Dendritic cell treated with granulocyte-macrophage colony-stimulating factor and Interleukin-4, amounts not matched to agents 40 ng/mL and 50 ng/mL, for 4 days (primary cell): ENCODE data around the gene ARHGEF7.
A peak's percentile ranks its signal among the peaks of the same experiment; 100 is the strongest.
"Not testable (repeated sequence)": the region's sequence is repeated elsewhere in the genome, so short reads cannot be mapped to it uniquely, and the experiment has no call there.

Source experiments
- H3K27ac Mint-ChIP-seq: one replicate; pipeline ENCODE4 v1.8.0; 2022; ENCODE audit warnings: mild to moderate bottlenecking, mixed read lengths
- H3K27me3 Mint-ChIP-seq: one replicate; pipeline ENCODE4 v1.8.0; 2022; ENCODE audit warnings: mild to moderate bottlenecking, mixed read lengths
- H3K36me3 Mint-ChIP-seq: one replicate; pipeline ENCODE4 v1.8.0; 2022; ENCODE audit warnings: low read depth, mixed read lengths
- H3K4me1 Mint-ChIP-seq: one replicate; pipeline ENCODE4 v1.8.0; 2022; ENCODE audit warnings: low read depth, mixed read lengths
- H3K4me3 Mint-ChIP-seq: one replicate; pipeline ENCODE4 v1.8.0; 2022; ENCODE audit warnings: mild to moderate bottlenecking, moderate library complexity, mixed read lengths
- H3K9me3 Mint-ChIP-seq: one replicate; pipeline ENCODE4 v1.8.0; 2022; ENCODE audit warnings: mixed read lengths
- intact Hi-C: fragments of 100-400 bp; cut with micrococcal nuclease; formaldehyde crosslinking; loops from one replicate; pipeline ENCODE4 v1.15.0; 2022

Gene ARHGEF7

GRCh38 chr13:111115061-111115964, at the start of gene ARHGEF7:
ARHGEF7 (plus strand) TSS chr13:111115310; CDS start chr13:111115527, 217 bp downstream.
- Mint-ChIP-seq H3K36me3 (no peaks in the 10 kb centered on the region), H3K27me3 (peaks cover 71% of the 10 kb centered on the region), H3K27ac (no peak within 1 kb of the TSS), H3K9me3 (no peaks in the 10 kb centered on the region), H3K4me1 (peaks cover 5% of the 10 kb centered on the region), H3K4me3 (peak within 1 kb of the TSS; percentile 68)
- intact Hi-C loops, result no loop called here

GRCh38 chr13:111065698-111066097, 49.4 kb upstream of the ARHGEF7 start:
- Mint-ChIP-seq H3K27me3 (peaks cover 58% of the 10 kb centered on the region), H3K4me3 (no peak overlapping the region), H3K4me1 (peaks cover 4% of the 10 kb centered on the region), H3K27ac (no peak overlapping the region), H3K9me3 (peaks cover 8% of the 10 kb centered on the region), H3K36me3 (no peaks in the 10 kb centered on the region)
- intact Hi-C loops, result no loop called here

DNA sequence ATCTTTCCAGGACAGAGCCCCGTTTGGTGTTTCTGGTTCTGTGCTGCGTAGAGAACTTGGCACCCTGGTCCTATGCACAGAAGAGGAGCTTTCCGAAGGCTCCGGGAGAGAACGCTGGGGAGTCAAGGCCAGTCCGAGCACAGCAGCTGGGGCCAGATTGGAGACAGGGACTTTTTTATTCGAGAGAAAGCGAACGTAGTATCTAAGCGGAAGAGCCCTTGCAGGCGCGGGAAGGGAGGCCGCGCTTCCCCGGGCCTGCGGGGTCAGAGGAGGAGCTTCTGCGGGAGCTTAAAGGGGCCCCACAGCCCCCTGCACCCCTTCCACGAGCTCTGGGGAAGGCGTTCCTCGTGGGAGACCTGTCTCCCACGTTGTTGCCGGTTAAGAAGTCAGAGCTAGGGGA, 48.6 kb upstream of the ARHGEF7 start:
- peaks cover 16% of the 10 kb centered on the region for H3K9me3 Mint-ChIP-seq
- peaks cover 4% of the 10 kb centered on the region for H3K4me1 Mint-ChIP-seq
- no peak overlapping the region for H3K27ac Mint-ChIP-seq
- intact Hi-C loops, result no loop called here
- peak overlapping the region; percentile 13 for H3K4me3 Mint-ChIP-seq
- no peaks in the 10 kb centered on the region for H3K36me3 Mint-ChIP-seq
- H3K27me3 Mint-ChIP-seq, result peaks cover 62% of the 10 kb centered on the region

DNA sequence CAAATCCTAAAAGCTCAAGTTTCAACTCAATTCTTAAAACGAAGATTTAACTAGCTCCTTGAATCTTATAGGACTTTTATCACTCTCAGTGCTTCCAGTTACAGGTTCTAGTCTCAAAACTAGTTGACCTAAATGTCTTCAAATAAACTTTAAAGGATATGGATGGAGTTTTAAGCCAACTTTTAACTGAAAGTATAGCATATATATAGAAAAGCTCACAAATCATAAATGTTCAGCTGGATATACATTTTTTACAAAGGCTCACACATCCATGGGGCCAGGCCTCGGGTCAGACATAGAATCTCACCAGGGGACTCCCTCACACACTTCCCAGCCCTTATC, 47.1 kb upstream of the ARHGEF7 start:
- intact Hi-C loops, result loop anchor here (2.0 kb wide), 1 partner anchor 155 kb away; no protein-coding TSS in a partner anchor
- Mint-ChIP-seq H3K27me3 (peaks cover 65% of the 10 kb centered on the region), H3K9me3 (peaks cover 29% of the 10 kb centered on the region), H3K27ac (no peak overlapping the region), H3K4me1 (peaks cover 4% of the 10 kb centered on the region), H3K36me3 (no peaks in the 10 kb centered on the region), H3K4me3 (no peak overlapping the region)

GRCh38 chr13:111071120-111071519, 44.0 kb upstream of the ARHGEF7 start:
- H3K36me3 Mint-ChIP-seq, H3K4me1 Mint-ChIP-seq, intact Hi-C loops, H3K4me3 Mint-ChIP-seq, H3K27ac Mint-ChIP-seq: not testable (repeated sequence)
- Mint-ChIP-seq H3K27me3 (peaks cover 46% of the 10 kb centered on the region), H3K9me3 (peaks cover 57% of the 10 kb centered on the region)

- H3K27ac Mint-ChIP-seq, H3K4me3 Mint-ChIP-seq, intact Hi-C loops, H3K36me3 Mint-ChIP-seq, H3K4me1 Mint-ChIP-seq: not testable (repeated sequence)
- peaks cover 42% of the 10 kb centered on the region for H3K27me3 Mint-ChIP-seq
- H3K9me3 Mint-ChIP-seq, result peaks cover 61% of the 10 kb centered on the region
Observed at GRCh38 chr13:111071526-111071925, 43.6 kb upstream of the ARHGEF7 start.

- peaks cover 22% of the 10 kb centered on the region for H3K27me3 Mint-ChIP-seq
- H3K4me3 Mint-ChIP-seq, result no peak overlapping the region
- no peak overlapping the region for H3K27ac Mint-ChIP-seq
- intact Hi-C loops, result no loop called here
- H3K9me3 Mint-ChIP-seq, result peaks cover 61% of the 10 kb centered on the region
- H3K4me1 Mint-ChIP-seq, result no peaks in the 10 kb centered on the region
- no peaks in the 10 kb centered on the region for H3K36me3 Mint-ChIP-seq
Observed at GRCh38 chr13:111074826-111075225, 40.3 kb upstream of the ARHGEF7 start.

DNA sequence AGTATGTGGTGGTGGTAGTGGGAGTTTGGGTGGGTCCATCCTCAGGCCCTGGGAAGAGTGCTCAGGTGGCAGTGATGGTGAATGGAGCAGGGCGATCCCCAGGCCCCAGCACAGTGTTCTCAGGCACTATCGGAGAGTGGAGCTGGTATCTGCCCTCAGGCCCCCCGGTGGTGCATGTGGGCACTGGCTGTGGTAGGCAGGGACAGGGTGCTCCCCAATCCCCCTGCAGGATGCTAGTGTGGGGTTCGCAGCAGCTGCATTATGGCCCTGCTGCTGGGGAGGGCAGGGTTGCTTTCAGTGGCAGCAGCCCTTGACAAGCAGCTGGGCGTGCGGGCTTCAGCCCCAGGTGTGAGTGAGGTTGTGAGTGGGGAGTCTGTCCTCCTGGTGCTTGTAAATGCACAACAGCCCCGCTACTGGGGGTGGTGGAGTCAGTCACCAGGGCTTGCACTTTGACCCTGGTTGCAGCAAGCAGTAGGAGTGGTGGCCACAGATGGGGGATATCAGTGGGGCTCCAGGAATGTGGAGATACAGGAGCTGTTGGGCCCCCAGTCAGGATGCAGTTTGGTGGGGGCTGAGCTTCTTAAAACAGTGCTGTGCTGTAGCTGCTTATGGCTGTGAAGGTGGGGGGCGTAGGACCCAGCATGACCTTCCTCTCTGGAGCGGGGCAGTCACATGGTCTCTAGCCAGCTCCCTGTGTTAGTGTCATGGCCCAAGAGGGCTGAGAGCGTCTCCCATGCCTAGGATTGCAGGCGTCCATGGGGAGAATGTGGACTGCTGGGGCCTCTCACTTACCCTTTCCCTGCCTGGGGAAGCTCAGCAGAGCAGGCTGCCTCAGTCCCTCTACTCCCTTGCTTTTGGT, 38.7 kb upstream of the ARHGEF7 start:
- H3K27ac Mint-ChIP-seq, result no peak overlapping the region
- no peaks in the 10 kb centered on the region for H3K36me3 Mint-ChIP-seq
- H3K4me1 Mint-ChIP-seq, result no peaks in the 10 kb centered on the region
- peaks cover 46% of the 10 kb centered on the region for H3K9me3 Mint-ChIP-seq
- intact Hi-C loops, result no loop called here
- H3K4me3 Mint-ChIP-seq, result no peak overlapping the region
- peaks cover 17% of the 10 kb centered on the region for H3K27me3 Mint-ChIP-seq

- intact Hi-C loops, result no loop called here
- H3K27me3 Mint-ChIP-seq, result peaks cover 13% of the 10 kb centered on the region
- no peaks in the 10 kb centered on the region for H3K36me3 Mint-ChIP-seq
- H3K4me1 Mint-ChIP-seq, result no peaks in the 10 kb centered on the region
- no peak overlapping the region for H3K27ac Mint-ChIP-seq
- peaks cover 21% of the 10 kb centered on the region for H3K9me3 Mint-ChIP-seq
- no peak overlapping the region for H3K4me3 Mint-ChIP-seq
Observed at GRCh38 chr13:111079375-111079774, 35.7 kb upstream of the ARHGEF7 start.

- intact Hi-C loops, result no loop called here
- Mint-ChIP-seq H3K9me3 (peaks cover 8% of the 10 kb centered on the region), H3K27me3 (peaks cover 10% of the 10 kb centered on the region), H3K36me3 (no peaks in the 10 kb centered on the region), H3K4me1 (no peaks in the 10 kb centered on the region), H3K27ac (no peak overlapping the region), H3K4me3 (no peak overlapping the region)
Observed at GRCh38 chr13:111080642-111081041, 34.5 kb upstream of the ARHGEF7 start.

DNA sequence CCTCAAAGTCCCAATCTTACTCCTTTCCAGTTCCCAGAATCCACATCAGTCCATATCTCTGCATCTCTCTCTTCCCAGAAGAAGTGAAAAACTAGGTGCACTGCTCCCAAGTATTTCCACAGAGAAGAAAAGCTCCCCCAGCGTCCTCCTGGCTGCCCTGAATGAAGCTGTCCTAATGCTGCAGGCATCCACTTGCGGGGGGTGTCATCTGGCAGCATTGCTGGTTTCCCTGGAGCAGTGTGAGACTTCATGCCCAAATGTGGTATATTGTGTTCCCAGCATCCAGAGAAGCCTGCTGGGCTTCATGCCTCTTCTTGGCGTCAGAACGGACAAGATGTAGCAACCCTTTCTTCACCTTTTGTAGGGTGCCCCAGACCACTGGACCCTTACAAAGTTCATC, 32.9 kb upstream of the ARHGEF7 start:
- peaks cover 11% of the 10 kb centered on the region for H3K27me3 Mint-ChIP-seq
- intact Hi-C loops, result no loop called here

DNA sequence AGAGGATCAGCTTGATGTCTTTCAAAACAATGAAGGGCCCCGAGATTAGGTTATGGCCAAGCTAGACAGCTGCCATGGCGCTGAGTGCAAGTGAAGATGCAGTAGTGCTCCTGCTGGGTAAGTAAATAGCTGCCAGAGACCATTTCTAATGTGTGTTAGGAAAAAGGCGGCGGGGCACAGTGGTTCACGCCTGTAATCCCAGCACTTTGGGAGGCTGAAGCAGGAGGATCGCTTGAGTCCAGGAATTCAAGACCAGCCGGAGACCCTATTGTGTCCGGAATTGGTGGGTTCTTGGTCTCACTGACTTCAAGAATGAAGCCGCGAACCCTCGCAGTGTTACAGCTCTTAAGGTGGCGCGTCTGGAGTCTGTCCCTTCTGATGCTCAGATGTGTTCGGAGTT, 32.3 kb upstream of the ARHGEF7 start:
- H3K9me3 Mint-ChIP-seq, H3K4me3 Mint-ChIP-seq, intact Hi-C loops, H3K36me3 Mint-ChIP-seq, H3K4me1 Mint-ChIP-seq, H3K27ac Mint-ChIP-seq: not testable (repeated sequence)
- H3K27me3 Mint-ChIP-seq, result peaks cover 11% of the 10 kb centered on the region

More for the DNA sequence above, 32.9 kb upstream of the ARHGEF7 start:
- Mint-ChIP-seq H3K4me3 (no peak overlapping the region), H3K27ac (no peak overlapping the region), H3K36me3 (no peaks in the 10 kb centered on the region), H3K9me3 (no peaks in the 10 kb centered on the region), H3K4me1 (no peaks in the 10 kb centered on the region)

DNA sequence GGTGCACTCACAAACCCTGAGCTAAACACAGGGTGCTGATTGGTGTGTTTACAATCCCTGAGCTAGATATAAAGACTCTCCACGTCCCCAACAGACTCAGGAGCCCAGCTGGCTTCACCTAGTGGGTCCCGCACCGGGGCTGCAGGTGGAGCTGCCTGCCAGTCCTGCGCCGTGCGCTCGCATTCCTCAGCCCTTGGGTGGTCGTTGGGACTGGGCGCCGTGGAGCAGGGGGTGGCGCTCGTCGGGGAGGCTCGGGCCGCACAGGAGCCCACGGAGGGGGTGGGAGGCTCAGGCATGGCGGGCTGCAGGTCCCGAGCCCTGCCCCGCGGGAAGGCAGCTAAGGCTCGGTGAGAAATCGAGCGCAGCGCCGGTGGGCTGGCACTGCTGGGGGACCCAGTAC, 31.4 kb upstream of the ARHGEF7 start:
- H3K9me3 Mint-ChIP-seq, H3K4me3 Mint-ChIP-seq, H3K27ac Mint-ChIP-seq, intact Hi-C loops, H3K27me3 Mint-ChIP-seq, H3K36me3 Mint-ChIP-seq, H3K4me1 Mint-ChIP-seq: not testable (repeated sequence)

- no peaks in the 10 kb centered on the region for H3K36me3 Mint-ChIP-seq
Observed at GRCh38 chr13:111090169-111090568, 24.9 kb upstream of the ARHGEF7 start.

More at GRCh38 chr13:111090169-111090568, 24.9 kb upstream of the ARHGEF7 start:
- H3K4me3 Mint-ChIP-seq, result no peak overlapping the region
- intact Hi-C loops, result no loop called here
- no peaks in the 10 kb centered on the region for H3K4me1 Mint-ChIP-seq
- H3K27ac Mint-ChIP-seq, result no peak overlapping the region
- H3K9me3 Mint-ChIP-seq, result no peaks in the 10 kb centered on the region
- H3K27me3 Mint-ChIP-seq, result peaks cover 16% of the 10 kb centered on the region
